HepG2 (cell line): ENCODE measurements around the gene ABCB8. TPM values are rescaled to one million over a fixed set of nuclear protein-coding genes. Genes with fewer than 3 reads are reported as not detected.

Experiments used
- AGO2 ChIP-seq: fragments of 200-400 bp; formaldehyde crosslinking; optimal IDR thresholded peaks from 2 replicates; pipeline ENCODE3; 2017; ENCODE audit warnings: mild to moderate bottlenecking, low read depth, low read length, moderate library complexity
- CHD4 ChIP-seq: fragments of 200-600 bp; sonication (generic); IDR thresholded peaks from 2 replicates; pipeline ENCODE4 v1.7.0; 2017; ENCODE audit warnings: mild to moderate bottlenecking, low read length, borderline replicate concordance
- ELF3 ChIP-seq: IDR thresholded peaks from 2 replicates; pipeline ENCODE4 v1.6.1; 2016; ENCODE audit warnings: missing genetic modification reagents, missing compliant biosample characterization
- FOXP1 ChIP-seq, 2 experiments: fragments of 450-650 bp in 1 of 2; IDR thresholded peaks; 2 replicates each; pipeline ENCODE4 v1.6.1; 2017 to 2018; ENCODE audit warnings: antibody characterized with exemption in 1 of 2
- GATAD2A ChIP-seq: IDR thresholded peaks from 2 replicates; pipeline ENCODE4 v1.6.1; 2016
- GFI1 ChIP-seq: sonication (generic); formaldehyde crosslinking; IDR thresholded peaks from 2 replicates; pipeline ENCODE4 v1.5.0; 2020; ENCODE audit warnings: missing genetic modification reagents, mild to moderate bottlenecking, borderline replicate concordance
- HMGA1 ChIP-seq: sonication (generic); formaldehyde crosslinking; conservative IDR thresholded peaks from 2 replicates; pipeline ENCODE4 v1.4.0; 2020; ENCODE audit warnings: missing genetic modification reagents
- KDM1A ChIP-seq: IDR thresholded peaks from 2 replicates; pipeline ENCODE4 v1.6.1; 2016; ENCODE audit warnings: missing compliant biosample characterization
- RFX3 ChIP-seq: IDR thresholded peaks from 2 replicates; pipeline ENCODE4 v1.6.1; 2016; ENCODE audit warnings: missing biosample characterization, missing genetic modification reagents
- SP5 ChIP-seq: IDR thresholded peaks from 2 replicates; pipeline ENCODE4 v1.6.1; 2016; ENCODE audit warnings: low read depth, borderline replicate concordance
- TAF1 ChIP-seq: sonication (generic); formaldehyde crosslinking; IDR thresholded peaks from 2 replicates; pipeline ENCODE4 v1.4.0; 2020; ENCODE audit warnings: missing genetic modification reagents
- TCF7 ChIP-seq: sonication (generic); IDR thresholded peaks from 2 replicates; pipeline ENCODE4 v1.6.1; 2016; ENCODE audit warnings: antibody characterized with exemption, low read depth
- TEF ChIP-seq: sonication (generic); formaldehyde crosslinking; IDR thresholded peaks from 2 replicates; pipeline ENCODE4 v1.5.0; 2020; ENCODE audit warnings: missing genetic modification reagents
- ZBTB2 ChIP-seq: sonication (generic); formaldehyde crosslinking; IDR thresholded peaks from 2 replicates; pipeline ENCODE4 v1.8.0; 2022; ENCODE audit warnings: low read depth, missing genetic modification reagents
- ZEB1 ChIP-seq: IDR thresholded peaks from 2 replicates; pipeline ENCODE4 v1.6.1; 2012; ENCODE audit warnings: mild to moderate bottlenecking, low read depth, inconsistent platforms; ENCODE audit not compliant: insufficient replicate concordance
- ZFP82 ChIP-seq: sonication (generic); formaldehyde crosslinking; IDR thresholded peaks from 2 replicates; pipeline ENCODE4 v1.5.1; 2020; ENCODE audit warnings: mild to moderate bottlenecking, missing genetic modification reagents, borderline replicate concordance
- ZFX ChIP-seq: sonication (generic); formaldehyde crosslinking; IDR thresholded peaks from 2 replicates; pipeline ENCODE4 v1.4.0; 2020; ENCODE audit warnings: mild to moderate bottlenecking, low read depth, missing genetic modification reagents, moderate library complexity
- ZNF331 ChIP-seq: sonication (generic); formaldehyde crosslinking; IDR thresholded peaks from 2 replicates; pipeline ENCODE4 v1.4.0; 2020; ENCODE audit warnings: missing genetic modification reagents
- ZNF501 ChIP-seq: sonication (generic); formaldehyde crosslinking; IDR thresholded peaks from 2 replicates; pipeline ENCODE4 v1.5.1; 2020; ENCODE audit warnings: mild to moderate bottlenecking, moderate library complexity, missing genetic modification reagents
- ZNF687 ChIP-seq: sonication (generic); formaldehyde crosslinking; IDR thresholded peaks from 2 replicates; pipeline ENCODE4 v1.5.1; 2020; ENCODE audit warnings: mild to moderate bottlenecking, missing genetic modification reagents, moderate library complexity
- ZNF790 ChIP-seq: sonication (generic); formaldehyde crosslinking; IDR thresholded peaks from 2 replicates; pipeline ENCODE4 v1.8.0; 2022; ENCODE audit warnings: missing genetic modification reagents, mild to moderate bottlenecking, borderline replicate concordance
- polyA plus RNA-seq, 8 experiments: library from polyadenylated mRNA; depleted of rRNA in 3 of 8; stranded (reverse) in 7 of 8; unstranded in 1 of 8; fragments of >200 nt; fragmentation: Illumina TruSeq in 4 of 8; extraction: Trizol in 4 of 8; gene quantifications; 2 replicates each; pipeline versions ENCODE4 v1.2.1 to v1.2.3, GENCODE V29; 2011 to 2016; ENCODE audit warnings: low read depth in 4 of 8, missing spikeins in 1 of 8, mixed read lengths in 1 of 8; ENCODE audit not compliant: insufficient read depth in 1 of 8
- total RNA-seq, 5 experiments: library from RNA; depleted of rRNA; stranded (reverse); fragments of >200 nt; fragmentation: Illumina TruSeq; extraction: Trizol; gene quantifications; 2 replicates each; pipeline ENCODE4 v1.2.3, GENCODE V29; 2016; ENCODE audit warnings: low read depth in 1 of 5
- TF ChIP-seq, protein P1 (sequence below): sonication (generic); formaldehyde crosslinking; IDR thresholded peaks from 2 replicates; pipeline ENCODE4 v1.9.0; 2022; ENCODE audit warnings: missing genetic modification reagents, mild to moderate bottlenecking, borderline replicate concordance

ABCB8 gene
- total and polyA plus RNA-seq, 2 of the 13 experiments (the other 11 are each of a cell fraction or from before 2014, with no cell fraction given), result 6.6 to 16.7 TPM

DNA sequence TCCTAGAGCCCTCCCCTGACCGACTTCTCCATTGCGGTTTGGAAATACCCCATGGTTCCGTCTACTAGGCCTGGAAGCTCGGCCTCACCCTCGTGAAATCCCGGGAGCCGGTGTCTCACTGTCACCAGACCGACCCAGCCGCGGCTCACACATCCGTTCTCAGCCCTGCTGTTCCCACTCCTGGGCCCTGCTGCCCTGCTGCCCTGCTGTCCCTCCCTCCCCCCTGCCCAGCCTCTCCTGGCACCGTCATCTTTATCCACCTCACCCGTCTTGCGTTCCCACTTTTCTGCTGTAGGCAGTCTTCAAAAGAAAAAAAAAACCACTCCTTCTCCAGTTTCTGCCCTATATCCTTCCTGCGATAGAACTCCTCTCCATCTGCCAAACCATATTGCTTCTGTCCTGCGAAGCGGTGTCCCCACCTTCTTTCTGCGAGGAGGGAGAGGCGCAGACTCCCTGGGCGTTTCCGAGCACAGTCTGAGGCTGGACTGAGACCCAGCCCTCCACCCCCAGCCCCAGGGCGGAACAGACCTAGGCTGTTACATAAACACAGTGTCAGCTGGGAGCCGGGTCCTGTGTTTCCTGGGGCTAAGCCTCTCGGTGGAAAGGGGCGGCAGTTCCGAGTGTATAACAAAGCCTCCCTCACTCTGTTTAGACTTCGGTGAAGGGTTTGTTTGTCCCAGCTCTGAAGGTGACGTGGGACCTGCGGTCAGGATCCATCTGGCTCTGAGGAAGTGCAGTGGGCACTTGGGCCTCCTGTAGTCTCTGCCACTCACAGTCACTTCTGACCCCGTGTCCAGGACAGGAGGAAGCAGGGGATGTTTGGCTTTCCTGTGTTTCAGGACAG lies 60.8 kb downstream of the ABCB8 start (continued):
- TF ChIP-seq ZNF790, result no peak
- no peak for TF ChIP-seq ZEB1
- TF ChIP-seq FOXP1 (IDR thresholded peaks at IDR 0.05), result no peak
- peak; percentile 26; the same call in 1 of the 2 replicates for TF ChIP-seq FOXP1 (CRISPR knock-in tag; IDR thresholded peaks at IDR 0.05)
- TF ChIP-seq HMGA1, result no peak
- 0 out of 2 replicates have a peak, but pooled peaks have one; percentile 13 for TF ChIP-seq ZBTB2 (CRISPR knock-in tag)
- TF ChIP-seq KDM1A (CRISPR knock-in tag), result no peak
- peak; percentile 70 for TF ChIP-seq ELF3 (CRISPR knock-in tag)
- TF ChIP-seq TAF1, result peak; percentile 38; the same call in 1 of the 2 replicates
- peak; percentile 28 for TF ChIP-seq AGO2
- TF ChIP-seq TCF7, result no peak
- no peak for TF ChIP-seq CHD4
- TF ChIP-seq TEF (CRISPR knock-in tag), result peak; percentile 45; the same call in 1 of the 2 replicates
- peak; percentile 22; the same call in 1 of the 2 replicates for TF ChIP-seq ZFX
- TF ChIP-seq RFX3 (CRISPR knock-in tag), result no peak
- TF ChIP-seq ZNF331 (CRISPR knock-in tag), result peak; percentile 29; the same call in 1 of the 2 replicates
- TF ChIP-seq ZNF501 (CRISPR knock-in tag), result 0 out of 2 replicates have a peak, but pooled peaks have one; percentile 29
- no peak for TF ChIP-seq SP5
- peak; percentile 67 for TF ChIP-seq ZNF687 (CRISPR knock-in tag)
- no peak for TF ChIP-seq GFI1
- no peak for TF ChIP-seq ZFP82 (CRISPR knock-in tag)
- TF ChIP-seq GATAD2A (CRISPR knock-in tag), result peak; percentile 37; the same call in 1 of the 2 replicates
- TF ChIP-seq, protein P1, sequence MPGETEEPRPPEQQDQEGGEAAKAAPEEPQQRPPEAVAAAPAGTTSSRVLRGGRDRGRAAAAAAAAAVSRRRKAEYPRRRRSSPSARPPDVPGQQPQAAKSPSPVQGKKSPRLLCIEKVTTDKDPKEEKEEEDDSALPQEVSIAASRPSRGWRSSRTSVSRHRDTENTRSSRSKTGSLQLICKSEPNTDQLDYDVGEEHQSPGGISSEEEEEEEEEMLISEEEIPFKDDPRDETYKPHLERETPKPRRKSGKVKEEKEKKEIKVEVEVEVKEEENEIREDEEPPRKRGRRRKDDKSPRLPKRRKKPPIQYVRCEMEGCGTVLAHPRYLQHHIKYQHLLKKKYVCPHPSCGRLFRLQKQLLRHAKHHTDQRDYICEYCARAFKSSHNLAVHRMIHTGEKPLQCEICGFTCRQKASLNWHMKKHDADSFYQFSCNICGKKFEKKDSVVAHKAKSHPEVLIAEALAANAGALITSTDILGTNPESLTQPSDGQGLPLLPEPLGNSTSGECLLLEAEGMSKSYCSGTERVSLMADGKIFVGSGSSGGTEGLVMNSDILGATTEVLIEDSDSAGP (CRISPR knock-in tag), result peak; percentile 62; the same call in 1 of the 2 replicates
